Cortex of kidney (tissue), 1 donor: ENCODE results near the gene KIF25.
"Not testable (repeated sequence)": the region's sequence is repeated elsewhere in the genome, so short reads cannot be mapped to it uniquely, and the experiment has no call there.

Experiments used
- DNase-seq: peaks from one replicate; lab custom pipeline; 2025; lab: John Stamatoyannopoulos, UW

Gene KIF25

GRCh38 chr6:168064226-168064807 is 66.8 kb downstream of the KIF25 start:
- DNase-seq: no peak

GRCh38 chr6:168067081-168067759 is 69.7 kb downstream of the KIF25 start:
- DNase-seq: no peak

DNA sequence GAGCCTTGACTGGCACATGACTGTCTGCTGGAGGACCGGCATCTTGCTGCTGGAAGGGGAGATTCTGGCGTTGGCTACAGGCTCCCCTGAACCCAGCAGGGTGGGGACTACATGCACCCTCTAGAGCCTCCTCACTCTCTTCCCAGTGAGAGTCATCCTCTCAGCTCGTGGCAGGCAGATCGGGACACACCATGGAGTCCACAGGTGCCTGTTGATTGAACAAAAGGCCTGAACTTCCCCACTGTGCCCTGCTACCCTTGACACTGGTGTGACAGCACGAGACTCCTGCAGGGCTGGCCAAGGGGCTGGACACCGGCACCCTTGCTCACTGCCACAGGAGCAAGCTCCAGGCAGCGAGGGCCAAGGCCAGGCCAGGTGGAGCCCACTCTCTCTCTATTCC is 73.3 kb downstream of the KIF25 start:
- DNase-seq: no peak

DNA sequence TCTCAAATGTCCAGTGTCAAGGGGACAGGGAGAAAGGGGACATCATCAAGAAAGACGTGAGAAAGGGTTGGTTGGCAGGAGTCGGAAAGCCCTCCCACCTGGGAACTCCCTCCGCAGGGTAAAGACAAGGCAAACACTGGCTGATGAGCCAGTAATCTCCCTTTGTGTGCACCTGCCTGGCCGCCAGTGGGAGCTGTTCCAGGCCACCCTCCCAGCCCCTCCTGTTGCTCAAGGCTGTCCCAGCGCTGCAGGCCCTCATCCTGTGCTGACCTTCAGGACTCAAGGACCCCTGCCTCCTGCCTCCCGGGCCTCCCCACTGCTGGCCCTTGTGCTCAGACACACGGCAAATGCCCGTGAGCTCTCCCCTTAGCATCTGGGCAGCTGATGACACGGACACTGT is 74.1 kb downstream of the KIF25 start:
- DNase-seq: no peak

DNA sequence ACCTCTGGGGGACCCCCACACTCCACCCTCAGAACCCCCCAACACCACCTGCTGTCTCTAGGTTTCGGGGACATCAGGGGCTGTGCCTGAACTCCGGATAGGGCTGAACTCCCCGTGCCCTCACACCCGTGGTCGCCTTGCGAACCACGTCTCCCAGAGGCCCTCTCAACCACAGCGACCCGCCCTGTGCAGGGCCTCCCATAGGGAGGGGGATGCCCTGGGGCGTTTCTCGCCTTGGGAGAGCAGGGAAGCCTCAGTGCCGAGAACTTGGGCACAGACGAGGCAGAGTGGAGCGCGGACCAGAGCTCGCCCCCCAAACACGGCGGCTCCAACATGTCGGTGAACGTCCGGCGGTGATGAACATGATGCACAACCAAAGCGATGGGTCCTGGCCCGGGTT is 74.8 kb downstream of the KIF25 start:
- no peak for DNase-seq

DNA sequence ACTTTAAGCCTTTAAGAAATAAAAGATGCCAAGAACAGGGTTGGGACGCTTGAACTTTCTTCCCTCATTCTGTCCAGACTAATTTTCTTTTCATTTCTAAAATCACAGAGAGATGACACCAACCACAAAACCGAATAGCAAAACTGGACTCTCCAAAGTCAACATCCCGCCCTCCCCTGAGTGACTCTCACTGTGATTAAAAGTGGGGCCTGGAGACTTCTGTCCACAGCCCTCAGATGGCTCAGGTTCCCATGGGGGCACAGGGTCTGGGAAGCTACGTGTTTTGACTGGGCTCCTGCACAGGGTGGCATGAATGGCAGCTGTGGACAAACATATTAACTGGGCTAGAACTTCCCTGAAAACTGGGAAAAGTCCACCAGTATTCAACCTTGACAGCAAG is 75.3 kb downstream of the KIF25 start:
- DNase-seq: no peak

GRCh38 chr6:168073937-168074730 is 76.7 kb downstream of the KIF25 start:
- no peak for DNase-seq

GRCh38 chr6:168075216-168075615 is 77.7 kb downstream of the KIF25 start:
- no peak for DNase-seq

DNA sequence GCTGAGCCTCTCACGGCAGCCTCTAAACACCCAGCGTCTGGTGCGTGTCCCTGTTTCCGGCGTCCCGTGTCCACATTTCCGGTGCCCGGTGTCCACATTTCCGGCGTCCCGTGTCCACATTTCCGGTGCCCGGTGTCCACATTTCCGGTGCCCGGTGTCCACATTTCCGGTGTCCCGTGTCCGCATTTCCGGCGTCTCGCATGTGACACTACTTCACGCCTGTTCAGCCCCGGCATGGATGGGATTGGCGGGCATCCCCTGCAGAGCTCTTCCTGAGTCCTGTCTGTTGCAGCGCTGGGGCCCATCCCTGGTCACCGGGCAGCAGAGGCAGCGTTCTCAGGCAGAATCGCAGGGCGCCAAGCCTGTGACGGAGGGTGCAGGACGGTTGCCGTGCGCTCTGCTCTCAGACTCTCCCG is 78.3 kb downstream of the KIF25 start:
- no peak for DNase-seq

DNA sequence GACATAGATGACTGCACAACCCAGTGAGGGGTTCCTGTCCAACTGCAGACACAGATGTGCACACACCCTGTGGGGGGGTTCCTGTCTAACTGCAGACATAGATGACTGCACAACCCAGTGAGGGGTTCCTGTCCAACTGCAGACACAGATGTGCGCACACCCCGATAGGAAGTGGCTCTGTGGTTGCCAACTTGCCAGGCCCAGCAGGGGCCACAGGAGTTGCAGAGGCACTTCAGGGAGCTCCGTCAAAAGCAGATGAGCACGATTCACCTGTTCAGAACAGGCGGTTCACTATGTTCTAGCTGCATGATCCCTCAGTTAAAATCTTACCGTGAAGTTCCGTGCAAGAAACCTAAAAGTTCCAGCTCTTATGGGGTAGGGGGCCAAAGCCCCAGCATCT is 79.9 kb downstream of the KIF25 start:
- not testable (repeated sequence) for DNase-seq

DNA sequence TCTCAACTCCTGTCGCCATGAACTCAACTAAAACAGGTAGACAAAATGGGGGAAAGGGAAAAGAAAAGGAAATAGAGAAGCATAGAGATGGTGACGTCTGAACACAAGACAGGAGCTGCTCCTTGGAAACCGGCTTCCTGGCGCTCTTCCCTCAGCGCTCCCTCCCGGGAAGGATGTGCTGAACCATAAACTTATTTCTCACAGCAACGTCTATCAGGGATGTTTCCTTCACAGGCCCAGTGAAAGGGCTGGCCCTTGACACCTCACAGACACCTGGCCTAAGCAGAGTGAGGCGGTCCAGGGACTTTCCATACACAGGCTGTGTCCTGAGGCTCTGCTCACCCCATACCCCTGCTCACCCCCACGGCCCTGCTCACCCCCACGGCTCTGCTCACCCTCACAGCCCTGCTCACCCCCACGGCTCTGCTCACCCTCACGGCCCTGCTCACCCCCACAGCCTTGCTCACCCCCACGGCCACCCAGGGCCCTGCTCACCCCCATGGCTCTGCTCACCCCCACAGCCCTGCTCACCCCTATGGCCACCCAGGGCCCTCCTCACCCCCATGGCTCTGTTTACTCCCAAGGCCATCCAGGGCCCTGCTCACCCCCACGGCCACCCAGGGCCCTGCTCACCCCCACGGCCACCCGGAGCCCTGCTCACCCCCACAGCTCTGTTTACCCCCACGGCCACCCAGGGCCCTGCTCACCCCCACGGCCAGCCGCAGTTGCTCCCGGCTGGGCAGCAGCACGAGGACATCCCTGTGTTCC is 80.9 kb downstream of the KIF25 start:
- DNase-seq: no peak

DNA sequence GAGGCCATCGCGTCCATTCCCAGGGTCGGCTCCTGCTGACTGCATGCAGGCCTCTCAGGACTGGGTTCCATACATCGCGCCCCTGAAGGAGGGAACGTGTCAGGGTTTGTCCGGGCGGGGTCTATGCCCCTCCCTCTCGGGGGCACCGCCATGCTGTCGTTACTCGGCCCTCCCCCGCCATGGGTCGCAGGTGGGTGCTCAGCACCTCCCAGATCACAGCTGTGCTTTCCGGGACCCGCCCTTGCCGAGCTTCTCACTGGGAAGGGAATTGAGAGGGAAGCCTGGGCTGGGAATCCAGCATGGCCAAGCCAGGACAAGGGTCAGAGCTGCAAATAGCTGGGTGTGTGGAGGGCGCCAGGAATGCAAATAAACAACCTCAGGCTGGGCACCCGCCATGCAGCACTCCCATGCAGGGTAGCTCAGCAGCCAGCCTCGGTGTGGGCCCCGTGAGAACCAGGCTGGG is 81.5 kb downstream of the KIF25 start, which contains the start of gene FRMD1:
Gene FRMD1, minus strand, starts transcription at position 270 of the 463 bp plus-strand sequence. Its CDS starts 118 bp downstream, at position 152.
- DNase-seq: no peak

DNA sequence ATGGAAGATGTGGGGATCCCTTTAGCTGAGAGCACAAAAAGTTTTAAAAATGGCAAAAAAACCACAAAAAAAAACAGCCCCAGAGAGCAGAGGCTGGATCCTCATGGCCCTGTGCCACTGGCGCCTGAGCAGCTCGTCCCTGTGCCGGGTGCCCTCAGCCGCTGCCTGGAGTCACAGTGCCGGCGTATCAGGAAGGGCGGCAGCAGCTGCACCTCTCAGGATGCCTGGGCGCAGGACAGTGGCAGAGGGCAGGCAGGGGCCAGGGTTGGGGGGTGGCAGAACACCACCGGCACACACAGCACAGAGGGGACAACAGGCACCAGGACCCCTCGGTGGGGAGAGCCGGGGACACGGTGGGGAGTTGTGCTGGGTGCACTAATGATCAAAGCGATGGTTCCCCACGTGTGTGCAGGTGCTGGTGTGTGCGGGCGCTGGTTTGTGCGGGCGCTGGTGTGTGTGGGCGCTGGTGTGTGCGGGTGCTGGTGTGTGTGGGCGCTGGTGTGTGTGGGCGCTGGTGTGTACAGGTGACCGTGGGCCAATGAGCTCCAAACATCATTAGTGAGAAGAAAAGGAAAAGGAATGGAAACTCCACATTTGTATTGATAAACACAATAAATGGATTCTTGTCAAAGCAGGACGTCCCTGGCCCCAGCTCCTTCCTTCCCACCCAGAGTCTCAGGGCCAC is 83.1 kb downstream of the KIF25 start:
- DNase-seq: no peak

DNA sequence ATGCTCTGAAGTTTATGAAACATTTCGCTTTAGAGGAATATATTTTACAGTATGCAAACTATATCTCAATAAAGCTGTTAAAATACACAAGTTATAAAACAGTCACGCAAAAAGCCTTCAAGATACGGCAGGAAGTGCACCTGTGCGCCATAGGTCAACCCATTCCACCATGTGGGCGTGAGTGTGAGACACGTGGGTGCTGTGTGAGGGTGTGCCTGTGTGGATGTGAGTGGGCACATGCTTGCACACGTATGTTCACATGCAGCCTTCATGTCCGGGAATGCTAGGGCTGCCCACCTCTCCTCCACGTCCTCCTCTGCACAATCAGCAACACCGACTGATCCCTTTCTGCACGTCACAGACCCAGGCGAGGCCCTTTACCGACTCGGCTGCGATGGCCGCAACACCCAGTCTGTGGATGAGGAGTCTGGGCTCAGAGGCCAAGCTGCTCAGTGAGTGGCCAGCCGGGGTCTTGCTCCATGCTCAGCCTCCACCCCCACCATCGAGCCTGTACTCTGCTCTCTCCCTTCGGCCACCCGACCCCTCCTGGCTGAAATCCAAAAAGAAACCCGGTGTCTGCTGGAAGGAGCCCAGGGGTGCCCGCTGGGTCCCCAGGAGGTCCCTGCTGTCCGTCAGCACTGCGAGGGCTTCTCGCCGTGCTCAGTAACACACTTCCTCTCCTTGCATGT is 84.5 kb downstream of the KIF25 start:
- DNase-seq: no peak

DNA sequence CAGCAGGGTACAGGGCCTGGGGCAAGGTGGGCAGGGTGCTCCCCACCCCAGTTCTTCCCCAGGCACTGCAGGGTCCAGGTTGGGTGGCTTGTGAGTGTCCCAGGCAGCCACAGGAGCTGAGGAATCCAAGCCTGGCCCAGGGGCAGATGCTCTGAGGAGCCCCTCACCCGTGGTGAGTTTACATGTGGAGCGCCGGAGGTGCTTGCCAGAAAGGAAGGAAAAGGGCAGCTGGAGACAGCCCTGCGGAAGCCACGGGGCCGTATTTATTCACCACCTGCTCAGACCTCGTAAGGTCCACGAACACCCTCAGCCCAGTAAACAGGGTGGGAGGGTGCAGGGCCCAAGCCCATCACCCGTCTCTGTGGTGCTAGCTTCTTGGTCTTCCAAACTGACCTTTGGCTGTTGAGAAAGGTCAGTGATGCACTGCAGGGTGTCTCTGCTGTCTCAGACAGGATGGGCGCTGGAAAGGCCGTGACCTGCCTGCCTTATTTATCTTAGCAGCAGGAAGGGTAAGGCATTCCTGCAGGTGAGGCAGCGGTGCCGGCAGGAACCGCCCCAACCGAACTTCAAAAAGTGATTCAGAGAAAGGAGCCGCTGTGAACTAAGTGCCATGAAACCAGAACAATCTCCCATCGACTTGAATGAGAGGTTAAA is 85.5 kb downstream of the KIF25 start:
- DNase-seq: no peak

DNA sequence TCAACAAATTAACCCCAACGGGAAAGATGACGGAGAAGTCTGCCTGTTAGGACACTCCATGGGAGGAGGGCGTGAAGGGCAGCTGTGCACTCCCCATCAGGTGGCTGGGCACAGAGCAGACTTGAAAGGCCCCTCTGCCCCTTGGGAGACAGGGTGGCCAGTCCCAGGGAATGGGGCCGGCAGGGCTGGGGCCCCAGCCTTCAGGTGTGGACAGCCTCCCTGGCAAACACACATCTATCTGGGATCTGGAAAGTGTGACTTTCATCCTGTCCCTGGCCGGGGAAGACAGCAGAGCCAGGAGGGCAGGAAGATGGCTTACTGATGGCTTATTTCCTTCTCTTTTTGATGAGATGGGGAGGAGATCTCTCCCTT is 86.0 kb downstream of the KIF25 start:
- DNase-seq: no peak

GRCh38 chr6:168084465-168085160 is 87.1 kb downstream of the KIF25 start:
- no peak for DNase-seq

DNA sequence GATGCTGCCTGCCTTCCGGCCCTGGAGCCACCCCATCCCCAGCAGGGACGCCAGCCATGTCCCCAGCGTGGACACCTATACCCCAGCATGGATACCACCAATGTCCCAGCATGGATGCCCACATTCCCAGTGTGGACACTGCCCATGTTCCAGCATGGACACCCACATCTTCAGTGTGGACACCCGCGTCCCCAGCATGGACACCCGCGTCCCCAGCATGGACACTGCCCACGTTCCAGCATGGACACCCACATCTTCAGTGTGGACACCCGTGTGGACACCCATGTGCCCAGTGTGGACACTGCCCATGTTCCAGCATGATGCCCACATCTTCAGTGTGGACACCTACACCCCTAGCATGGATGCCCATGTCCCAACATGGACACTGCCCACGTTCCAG is 88.6 kb downstream of the KIF25 start:
- DNase-seq: no peak

GRCh38 chr6:168086616-168087015 is 89.1 kb downstream of the KIF25 start:
- DNase-seq: no peak
